Activated CD8-positive, alpha-beta T cell treated with anti-CD3 and anti-CD28 coated beads, Interleukin-2, amount 10 ng/mL, durations not matched to agents 7 days and 5 days (primary cell): ENCODE results near the gene ANG. TPM values are rescaled to one million over a fixed set of nuclear protein-coding genes. Genes with fewer than 3 reads are reported as not detected.
"Not testable (repeated sequence)": the region's sequence is repeated elsewhere in the genome, so short reads cannot be mapped to it uniquely, and the experiment has no call there.

Source experiments
- ATAC-seq: fragments of 150-1000 bp; cut with Tn5 transposase; one replicate; pipeline ENCODE4 v1.10.0; 2021; ENCODE audit warnings: moderate library complexity
- CTCF ChIA-PET: fragments of 350-600 bp; sonication (Branson Sonifier 250); formaldehyde crosslinking; loops from one replicate; lab custom pipeline; 2021; ENCODE audit warnings: antibody characterized with exemption; lab: Charles Lee
- POLR2A ChIA-PET: fragments of 350-600 bp; sonication (Branson Sonifier 250); formaldehyde crosslinking; loops from one replicate; lab custom pipeline; 2021; ENCODE audit warnings: antibody characterized with exemption; lab: Charles Lee
- DNase-seq: peaks from one replicate; pipeline ENCODE4 v3.0.0-alpha.2; 2020
- H3K27ac Mint-ChIP-seq: one replicate; pipeline ENCODE4 v1.8.0; 2021; ENCODE audit warnings: mild to moderate bottlenecking, mixed read lengths
- H3K27me3 Mint-ChIP-seq: one replicate; pipeline ENCODE4 v1.8.0; 2021; ENCODE audit warnings: low read depth, mixed read lengths
- H3K36me3 Mint-ChIP-seq: one replicate; pipeline ENCODE4 v1.8.0; 2021; ENCODE audit warnings: low read depth, mixed read lengths
- H3K4me1 Mint-ChIP-seq: one replicate; pipeline ENCODE4 v1.8.0; 2021; ENCODE audit warnings: low read depth, mixed read lengths
- H3K4me3 Mint-ChIP-seq: one replicate; pipeline ENCODE4 v1.8.0; 2021; ENCODE audit warnings: mild to moderate bottlenecking, mixed read lengths
- H3K9me3 Mint-ChIP-seq: one replicate; pipeline ENCODE4 v1.8.0; 2022; ENCODE audit warnings: mixed read lengths; ENCODE audit not compliant: insufficient read depth
- total RNA-seq, 2 experiments: library from RNA; stranded (reverse); gene quantifications; one replicate each; pipeline ENCODE4 v1.2.3, GENCODE V29; 2021

ANG gene
- total RNA-seq, 2 experiments from 2014 or later = 1.1 to 1.4 TPM

DNA sequence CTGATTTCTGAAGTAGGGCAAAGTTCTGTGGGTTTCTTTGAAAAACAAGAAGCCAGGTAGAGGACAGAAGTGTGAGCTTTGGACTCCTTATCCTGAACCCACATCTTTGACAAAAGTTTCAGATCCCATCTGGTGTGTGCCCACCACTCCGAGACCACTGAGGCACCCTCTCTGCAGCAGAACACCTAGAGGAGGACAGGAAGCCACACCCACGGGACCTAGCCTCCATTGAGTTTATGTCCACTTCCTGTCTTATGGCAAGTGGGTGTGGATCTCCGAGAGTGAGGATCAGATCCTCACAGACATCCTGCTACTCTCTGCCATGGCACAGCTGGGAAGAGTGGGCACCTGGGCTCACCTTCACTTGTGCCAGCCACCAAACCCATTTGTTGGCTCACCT, 30.3 kb upstream of the ANG start:
- Mint-ChIP-seq H3K36me3 (no peaks in the 10 kb centered on the region), H3K27ac (no peak overlapping the region), H3K4me1 (peaks cover 41% of the 10 kb centered on the region), H3K9me3 (no peaks in the 10 kb centered on the region), H3K27me3 (peaks cover 46% of the 10 kb centered on the region), H3K4me3 (no peak overlapping the region)
- DNase-seq = no peak
- CTCF ChIA-PET = interaction anchor here (0.7 to 11.5 kb wide), 7 partner anchors 11 to 45 kb away, joined by 3 to 189 read pairs (median 11); partner anchors contain the start of gene RNASE4
- POLR2A ChIA-PET = interaction anchor here (0.6 kb wide), 1 partner anchor 27 kb away, joined by 3 read pairs; no protein-coding TSS in a partner anchor
- no peak for ATAC-seq

- Mint-ChIP-seq H3K36me3 (no peaks in the 10 kb centered on the region), H3K4me1 (peaks cover 39% of the 10 kb centered on the region), H3K27me3 (peaks cover 40% of the 10 kb centered on the region), H3K27ac (no peak overlapping the region), H3K4me3 (no peak overlapping the region), H3K9me3 (no peaks in the 10 kb centered on the region)
- ATAC-seq (no peak), DNase-seq (no peak)
- ChIA-PET CTCF (interaction anchor here (1.4 to 11.5 kb wide), 3 partner anchors 23 to 37 kb away, joined by 4 to 189 read pairs (median 108); partner anchors contain the start of gene RNASE4), POLR2A (no interaction called here)
Observed at GRCh38 chr14:20659336-20659735, 29.2 kb upstream of the ANG start.

DNA sequence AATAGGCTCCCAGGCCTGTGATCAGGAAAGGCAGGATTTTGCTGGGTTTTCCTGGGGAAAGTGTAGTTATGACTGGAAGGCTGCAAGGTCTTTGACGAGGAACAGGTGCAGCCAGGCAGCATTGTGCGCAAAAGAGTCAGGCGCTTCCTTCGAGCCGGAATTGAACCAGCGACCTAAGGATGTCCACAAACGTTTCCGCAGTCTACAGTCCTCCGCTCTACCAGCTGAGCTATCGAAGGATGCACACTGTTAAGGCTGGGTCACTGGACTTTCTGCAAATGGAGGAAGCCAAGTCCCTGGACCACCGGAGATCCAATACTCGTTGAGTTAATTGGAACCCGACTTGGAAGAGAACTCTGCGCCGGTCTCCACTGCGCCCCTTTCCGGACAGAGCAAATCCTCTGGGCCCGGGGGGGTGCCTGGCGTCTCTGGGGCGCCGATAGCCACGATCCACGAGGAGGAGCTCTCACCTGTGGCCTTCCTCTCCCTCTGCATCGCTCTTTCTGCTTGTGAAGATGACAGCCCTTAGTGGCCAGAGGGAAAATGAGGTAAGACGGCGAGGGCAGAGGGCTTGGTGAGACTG, 28.7 kb upstream of the ANG start:
- Mint-ChIP-seq H3K36me3 (no peaks in the 10 kb centered on the region), H3K27ac (no peak overlapping the region), H3K4me3 (no peak overlapping the region), H3K27me3 (peaks cover 42% of the 10 kb centered on the region), H3K4me1 (peaks cover 37% of the 10 kb centered on the region), H3K9me3 (no peaks in the 10 kb centered on the region)
- ATAC-seq (no peak), DNase-seq (no peak)
- ChIA-PET POLR2A (no interaction called here), CTCF (interaction anchor here (1.4 to 11.5 kb wide), 3 partner anchors 22 to 37 kb away, joined by 4 to 189 read pairs (median 108); partner anchors contain the start of gene RNASE4)

GRCh38 chr14:20661197-20661596, 27.4 kb upstream of the ANG start:
- ChIA-PET CTCF (interaction anchor here (1.0 to 11.5 kb wide), 4 partner anchors 21 to 334 kb away, joined by 3 to 189 read pairs (median 58); partner anchors contain the start of gene RNASE4), POLR2A (interaction anchor here (0.6 kb wide), 1 partner anchor 31 kb away, joined by 3 read pairs; no protein-coding TSS in a partner anchor)
- peaks cover 41% of the 10 kb centered on the region for H3K4me1 Mint-ChIP-seq
- ATAC-seq (no peak), DNase-seq (no peak)
- no peak overlapping the region for H3K27ac Mint-ChIP-seq
- no peaks in the 10 kb centered on the region for H3K36me3 Mint-ChIP-seq
- H3K9me3 Mint-ChIP-seq = no peaks in the 10 kb centered on the region
- no peak overlapping the region for H3K4me3 Mint-ChIP-seq
- peaks cover 29% of the 10 kb centered on the region for H3K27me3 Mint-ChIP-seq

GRCh38 chr14:20662968-20663732, 25.4 kb upstream of the ANG start:
- POLR2A ChIA-PET = interaction anchor here (1.0 kb wide), 1 partner anchor 22 kb away, joined by 6 read pairs; the partner anchor contains the start of gene RNASE4
- Mint-ChIP-seq H3K36me3 (peaks cover 4% of the 10 kb centered on the region), H3K4me1 (peaks cover 49% of the 10 kb centered on the region), H3K9me3 (no peaks in the 10 kb centered on the region), H3K27me3 (peaks cover 16% of the 10 kb centered on the region), H3K27ac (no peak overlapping the region), H3K4me3 (peak overlapping the region; percentile 74)
- CTCF ChIA-PET = interaction anchor here (0.6 to 11.5 kb wide), 10 partner anchors 11 to 210 kb away, joined by 3 to 189 read pairs (median 3); partner anchors contain the start of genes ANG and RNASE4
- ATAC-seq (peak; percentile 86), DNase-seq (peak; percentile 88)

GRCh38 chr14:20666400-20666961, 22.1 kb upstream of the ANG start:
- not testable (repeated sequence) for H3K27ac Mint-ChIP-seq, DNase-seq, H3K27me3 Mint-ChIP-seq, H3K4me3 Mint-ChIP-seq, H3K9me3 Mint-ChIP-seq, H3K36me3 Mint-ChIP-seq, ATAC-seq
- peaks cover 49% of the 10 kb centered on the region for H3K4me1 Mint-ChIP-seq
- POLR2A ChIA-PET = interaction anchor here (3.5 kb wide), 1 partner anchor 15 kb away, joined by 21 read pairs; no protein-coding TSS in a partner anchor
- CTCF ChIA-PET = interaction anchor here (1.5 to 11.5 kb wide), 3 partner anchors 10 to 16 kb away, joined by 9 to 189 read pairs (median 70); partner anchors contain the start of gene RNASE4

- H3K36me3 Mint-ChIP-seq = peaks cover 6% of the 10 kb centered on the region
- peak overlapping the region; percentile 6 for H3K4me3 Mint-ChIP-seq
- H3K27me3 Mint-ChIP-seq = peaks cover 11% of the 10 kb centered on the region
- peaks cover 41% of the 10 kb centered on the region for H3K4me1 Mint-ChIP-seq
- ChIA-PET POLR2A (interaction anchor here (0.7 to 3.5 kb wide), 3 partner anchors 12 to 17 kb away, joined by 3 to 21 read pairs (median 14); partner anchors contain the start of gene RNASE4), CTCF (interaction anchor here (0.8 to 4.8 kb wide), 5 partner anchors 8 to 436 kb away, joined by 3 to 70 read pairs (median 5); partner anchors contain the start of gene RNASE4)
- peak overlapping the region; percentile 88 for H3K27ac Mint-ChIP-seq
- DNase-seq (peak; percentile 34), ATAC-seq (peak; percentile 28)
- H3K9me3 Mint-ChIP-seq = no peaks in the 10 kb centered on the region
Observed at GRCh38 chr14:20667957-20668356, 20.6 kb upstream of the ANG start.

- Mint-ChIP-seq H3K4me3 (no peak overlapping the region), H3K27me3 (peaks cover 9% of the 10 kb centered on the region), H3K9me3 (no peaks in the 10 kb centered on the region), H3K36me3 (peaks cover 6% of the 10 kb centered on the region), H3K4me1 (peaks cover 32% of the 10 kb centered on the region), H3K27ac (no peak overlapping the region)
- ChIA-PET CTCF (interaction anchor here (0.8 to 4.8 kb wide), 5 partner anchors 13 to 189 kb away, joined by 3 to 70 read pairs (median 4); partner anchors contain the start of gene RNASE4), POLR2A (interaction anchor here (0.6 to 3.5 kb wide), 3 partner anchors 12 to 38 kb away, joined by 3 to 21 read pairs (median 14); partner anchors contain the start of gene RNASE4)
- ATAC-seq (no peak), DNase-seq (no peak)
Observed at GRCh38 chr14:20668969-20669368, 19.6 kb upstream of the ANG start.

DNA sequence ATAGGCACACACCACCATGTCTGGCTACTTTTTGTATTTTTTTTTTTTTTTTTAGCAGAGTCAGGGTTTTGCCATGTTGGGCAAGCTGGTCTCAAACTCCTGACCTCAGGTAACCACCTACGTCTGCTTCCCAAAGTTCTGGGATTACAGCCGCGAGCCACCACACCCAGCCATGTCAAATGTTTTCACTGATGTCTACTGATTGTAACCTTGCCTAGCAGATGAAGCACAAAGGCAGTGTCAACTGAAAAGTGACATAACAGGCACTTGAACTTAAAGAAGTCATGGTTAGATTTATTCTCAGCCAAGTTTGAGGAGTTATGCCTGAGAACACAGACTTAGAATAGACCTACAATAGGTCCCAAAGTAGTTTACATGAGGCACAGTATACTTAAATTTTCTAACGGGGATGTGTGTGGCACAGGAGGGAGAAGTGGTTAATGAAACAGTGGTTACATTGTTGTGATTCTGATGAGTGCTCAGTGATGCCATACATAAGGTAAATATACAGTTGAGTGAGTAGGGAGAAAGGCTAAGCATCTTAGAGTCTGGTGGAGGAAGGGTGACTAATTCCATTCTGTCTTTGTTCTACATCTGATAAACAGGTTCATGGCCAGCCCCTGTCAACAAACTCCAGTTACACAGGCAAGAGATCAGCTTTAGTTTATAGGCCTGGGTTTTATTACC, 16.8 kb upstream of the ANG start:
- H3K27me3 Mint-ChIP-seq = peaks cover 14% of the 10 kb centered on the region
- POLR2A ChIA-PET = no interaction called here
- H3K36me3 Mint-ChIP-seq = peaks cover 6% of the 10 kb centered on the region
- no peak overlapping the region for H3K4me3 Mint-ChIP-seq
- peak overlapping the region; percentile 7 for H3K27ac Mint-ChIP-seq
- H3K4me1 Mint-ChIP-seq = peaks cover 30% of the 10 kb centered on the region
- DNase-seq = no peak
- ATAC-seq = no peak
- H3K9me3 Mint-ChIP-seq = no peaks in the 10 kb centered on the region
- CTCF ChIA-PET = interaction anchor here (0.8 kb wide), 1 partner anchor 299 kb away, joined by 3 read pairs; no protein-coding TSS in a partner anchor

GRCh38 chr14:20675669-20676068, 12.9 kb upstream of the ANG start:
- no peak for DNase-seq
- Mint-ChIP-seq H3K27ac (no peak overlapping the region), H3K4me1 (peaks cover 9% of the 10 kb centered on the region), H3K36me3 (no peaks in the 10 kb centered on the region), H3K9me3 (no peaks in the 10 kb centered on the region), H3K4me3 (no peak overlapping the region), H3K27me3 (peaks cover 15% of the 10 kb centered on the region)
- CTCF ChIA-PET = interaction anchor here (1.0 to 1.9 kb wide), 5 partner anchors 8 to 183 kb away, joined by 3 to 9 read pairs (median 6); no protein-coding TSS in a partner anchor
- ATAC-seq = no peak
- POLR2A ChIA-PET = interaction anchor here (0.6 kb wide), 1 partner anchor 11 kb away, joined by 4 read pairs; no protein-coding TSS in a partner anchor
